KBM-7 (cell line): ENCODE measurements around the gene NDUFA7.
"Not testable (repeated sequence)": the region's sequence is repeated elsewhere in the genome, so short reads cannot be mapped to it uniquely, and the experiment has no call there.

Source experiments
- DNase-seq: peaks from one replicate; pipeline ENCODE4 v3.0.0-alpha.2; 2015
- in situ Hi-C: fragments of 300-500 bp; cut with MboI; formaldehyde crosslinking; loops from 2 replicates; pipeline ENCODE4 v1.14.3; 2020; ENCODE audit warnings: low sequenced_read_pairs, low pct_unique_long_range_greater_than_20kb, mixed read lengths

The NDUFA7 gene

DNA sequence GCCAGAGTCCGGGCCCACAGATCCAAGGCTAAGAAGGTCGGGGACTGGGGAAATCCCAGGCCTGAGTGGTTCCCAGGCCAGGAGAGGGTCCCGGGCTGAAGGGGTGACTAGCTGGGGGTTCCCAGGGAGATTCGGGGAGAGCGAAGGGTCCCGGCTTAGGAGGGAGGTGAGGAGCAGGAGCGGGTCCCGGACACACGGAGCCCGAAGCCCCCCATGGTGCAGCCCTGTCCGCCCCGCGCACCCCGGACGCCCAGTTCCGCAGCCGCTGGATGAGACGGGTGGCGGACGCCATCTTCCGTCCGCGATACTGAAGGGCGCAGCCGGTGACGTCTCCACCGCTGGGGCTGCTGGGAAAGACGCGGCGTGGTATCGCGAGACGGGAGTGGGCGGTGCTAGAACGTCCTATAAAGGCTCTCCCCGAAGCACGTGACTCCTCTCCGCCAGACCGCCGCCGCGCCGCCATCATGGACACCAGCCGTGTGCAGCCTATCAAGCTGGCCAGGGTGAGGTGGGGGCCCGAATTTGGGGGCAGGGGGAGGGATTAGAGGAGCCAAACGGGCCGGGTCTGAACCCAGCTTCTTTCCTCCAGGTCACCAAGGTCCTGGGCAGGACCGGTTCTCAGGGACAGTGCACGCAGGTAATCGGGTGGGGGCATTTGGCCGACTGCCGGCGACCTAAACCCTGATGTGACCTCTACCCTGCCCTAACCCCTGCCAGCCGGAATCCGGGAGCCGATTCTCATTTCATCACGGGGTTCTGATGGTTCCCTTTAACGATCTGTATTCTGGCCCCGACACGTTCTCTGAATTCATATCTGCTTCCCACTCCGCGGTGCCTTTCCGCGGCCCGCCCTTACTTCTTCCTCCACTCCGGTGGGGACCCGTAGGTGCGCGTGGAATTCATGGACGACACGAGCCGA, at the start of gene NDUFA7, which contains the start of gene RPS28:
Gene NDUFA7, minus strand, starts transcription at position 309 of the 919 bp plus-strand sequence. Its CDS starts 17 bp downstream, at position 292.
Gene RPS28, plus strand, starts transcription at position 430 of the 919 bp plus-strand sequence. Its CDS starts 35 bp downstream, at position 465.
- in situ Hi-C loops: no loop called here
- peak; percentile 98 for DNase-seq

DNA sequence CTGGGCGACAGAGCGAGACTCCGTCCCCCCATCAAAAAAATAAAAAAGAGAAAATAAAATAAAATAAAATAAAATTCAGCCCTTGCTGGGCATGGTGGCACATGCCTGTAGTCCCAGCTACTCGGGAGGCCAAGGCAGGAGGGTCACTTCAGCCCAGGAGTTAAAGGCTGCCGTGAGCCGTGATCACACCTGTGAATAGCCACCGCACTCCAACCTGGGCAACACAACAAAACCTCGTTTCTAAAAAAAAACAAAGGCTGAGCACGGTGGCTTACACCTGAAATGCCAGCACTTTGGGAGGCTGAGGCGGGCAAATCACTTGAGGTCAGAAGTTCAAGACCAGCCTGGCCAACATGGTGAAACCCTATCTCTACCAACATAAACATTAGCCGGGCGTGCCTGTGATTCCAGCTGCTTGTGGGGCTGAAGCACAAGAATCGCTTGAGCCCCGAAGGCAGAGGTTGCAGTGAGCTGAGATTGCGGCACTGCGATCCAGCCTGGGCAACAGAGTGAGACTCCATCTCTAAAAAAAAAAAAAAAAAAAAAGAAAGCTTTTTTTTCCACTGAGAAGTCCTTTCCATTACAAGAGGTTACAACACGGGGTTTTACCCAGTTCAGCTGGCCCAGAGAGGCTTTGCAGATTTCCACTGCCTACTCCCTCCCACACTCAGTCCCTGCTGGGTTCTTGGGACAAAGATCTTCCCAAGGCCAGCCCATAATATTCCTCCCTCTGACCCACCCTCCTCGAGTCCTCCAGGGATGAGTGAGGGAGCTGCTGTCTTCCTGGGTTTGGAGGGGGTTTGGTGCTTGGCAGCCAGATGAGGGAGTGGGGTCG, 49.2 kb upstream of the NDUFA7 start:
- in situ Hi-C loops: no loop called here
- no peak for DNase-seq

DNA sequence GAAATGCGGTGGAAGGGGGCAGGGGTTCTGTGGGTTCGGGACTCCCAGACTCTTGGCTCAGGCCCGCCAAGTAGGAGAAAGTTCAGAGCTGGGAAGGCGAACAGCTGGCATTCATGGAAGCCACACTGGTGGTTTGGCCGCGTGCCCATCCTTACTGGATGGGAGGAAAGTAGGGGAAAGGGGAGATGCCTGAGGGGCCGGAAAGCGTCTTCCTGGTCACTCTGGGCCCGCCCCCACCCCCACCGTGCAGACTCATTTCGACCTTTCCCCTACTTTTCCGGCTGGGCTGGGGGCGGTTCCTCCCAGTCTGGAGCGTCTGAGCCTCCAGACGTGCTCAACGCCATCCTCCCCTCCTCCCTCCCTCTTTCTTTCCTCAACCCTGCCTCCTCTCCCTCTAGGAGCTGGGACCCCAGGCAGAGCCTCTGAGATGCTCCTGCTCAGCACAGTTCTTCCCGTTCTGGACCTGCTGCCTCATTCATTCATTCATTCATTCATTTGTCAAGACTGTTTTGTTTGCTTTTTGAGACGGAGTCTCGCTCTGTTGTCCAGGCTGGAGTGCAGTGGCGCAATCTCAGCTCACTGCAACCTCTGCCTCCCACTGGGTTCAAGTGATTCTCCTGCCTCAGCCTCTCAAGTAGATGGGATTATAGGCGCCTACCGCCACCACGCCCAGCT, 46.3 kb upstream of the NDUFA7 start:
- in situ Hi-C loops: no loop called here
- DNase-seq: peak; percentile 55

DNA sequence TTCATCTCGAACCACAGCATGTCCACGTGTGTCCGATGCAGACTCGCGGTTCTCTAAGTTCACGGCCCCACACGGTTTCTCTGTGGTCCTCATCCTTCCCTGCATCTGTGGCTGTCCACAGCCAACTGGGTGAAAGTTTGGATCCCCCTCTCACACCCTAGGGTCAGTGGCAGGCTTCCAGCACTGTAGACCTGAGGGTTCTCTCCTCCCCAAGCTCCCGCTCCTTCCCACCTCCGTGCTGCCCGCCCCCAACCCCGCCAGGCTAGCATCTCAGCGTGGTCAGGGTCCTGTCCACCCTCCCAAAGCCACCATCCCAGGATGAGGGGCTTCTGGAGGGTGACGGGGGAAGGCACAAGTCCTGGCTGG, 45.8 kb upstream of the NDUFA7 start:
- no peak for DNase-seq
- in situ Hi-C loops: no loop called here

DNA sequence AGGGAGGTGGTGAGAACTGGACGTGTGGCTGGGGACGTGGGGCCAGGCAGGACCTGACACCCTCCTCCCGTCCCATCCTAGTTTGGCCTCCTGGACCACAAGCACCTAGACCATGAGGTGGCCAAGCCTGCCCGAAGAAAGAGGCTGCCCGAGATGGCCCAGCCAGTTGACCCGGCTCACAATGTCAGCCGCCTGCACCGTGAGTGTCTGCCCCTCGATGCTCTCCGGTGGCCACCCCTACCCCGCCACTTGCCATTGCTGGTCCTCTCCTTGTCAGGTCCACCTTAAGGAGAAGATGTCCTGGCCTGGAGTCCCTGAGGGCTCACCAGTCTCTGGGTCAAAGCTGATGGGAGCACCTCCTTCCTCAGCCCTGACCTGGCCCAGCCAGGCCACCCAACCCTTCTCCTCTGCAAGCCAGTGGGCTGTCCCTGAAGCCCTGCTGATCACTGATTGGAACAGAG, 45.0 kb upstream of the NDUFA7 start:
- in situ Hi-C loops: no loop called here
- no peak for DNase-seq

DNA sequence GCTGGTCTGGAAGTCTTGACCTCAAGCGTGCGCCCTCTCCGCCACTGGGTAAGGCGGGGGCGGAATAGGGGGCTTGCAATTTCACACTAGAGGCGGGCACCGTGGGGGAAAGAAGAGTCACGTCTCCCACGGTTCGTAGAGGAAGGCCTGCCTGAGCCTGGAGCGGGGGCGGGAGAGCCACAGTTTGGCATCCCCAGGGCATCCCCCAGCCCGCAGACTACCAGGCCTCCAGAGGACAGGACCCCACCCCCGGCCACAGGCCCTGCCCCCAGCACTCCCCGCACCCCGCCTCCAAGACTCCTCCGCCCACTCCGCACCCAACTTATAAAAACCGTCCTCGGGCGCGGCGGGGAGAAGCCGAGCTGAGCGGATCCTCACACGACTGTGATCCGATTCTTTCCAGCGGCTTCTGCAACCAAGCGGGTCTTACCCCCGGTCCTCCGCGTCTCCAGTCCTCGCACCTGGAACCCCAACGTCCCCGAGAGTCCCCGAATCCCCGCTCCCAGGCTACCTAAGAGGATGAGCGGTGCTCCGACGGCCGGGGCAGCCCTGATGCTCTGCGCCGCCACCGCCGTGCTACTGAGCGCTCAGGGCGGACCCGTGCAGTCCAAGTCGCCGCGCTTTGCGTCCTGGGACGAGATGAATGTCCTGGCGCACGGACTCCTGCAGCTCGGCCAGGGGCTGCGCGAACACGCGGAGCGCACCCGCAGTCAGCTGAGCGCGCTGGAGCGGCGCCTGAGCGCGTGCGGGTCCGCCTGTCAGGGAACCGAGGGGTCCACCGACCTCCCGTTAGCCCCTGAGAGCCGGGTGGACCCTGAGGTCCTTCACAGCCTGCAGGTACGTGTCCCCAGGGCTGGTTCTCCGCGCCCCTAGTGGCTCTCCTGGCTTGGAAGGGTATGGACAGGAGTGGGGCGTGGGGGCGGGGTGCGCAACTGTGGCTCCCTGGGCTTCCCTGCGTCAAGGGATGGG, 42.9 kb upstream of the NDUFA7 start, which contains the start of gene ANGPTL4:
Gene ANGPTL4, plus strand, starts transcription at position 353 of the 969 bp plus-strand sequence. Its CDS starts 167 bp downstream, at position 520.
- in situ Hi-C loops: no loop called here
- DNase-seq: peak; percentile 37

DNA sequence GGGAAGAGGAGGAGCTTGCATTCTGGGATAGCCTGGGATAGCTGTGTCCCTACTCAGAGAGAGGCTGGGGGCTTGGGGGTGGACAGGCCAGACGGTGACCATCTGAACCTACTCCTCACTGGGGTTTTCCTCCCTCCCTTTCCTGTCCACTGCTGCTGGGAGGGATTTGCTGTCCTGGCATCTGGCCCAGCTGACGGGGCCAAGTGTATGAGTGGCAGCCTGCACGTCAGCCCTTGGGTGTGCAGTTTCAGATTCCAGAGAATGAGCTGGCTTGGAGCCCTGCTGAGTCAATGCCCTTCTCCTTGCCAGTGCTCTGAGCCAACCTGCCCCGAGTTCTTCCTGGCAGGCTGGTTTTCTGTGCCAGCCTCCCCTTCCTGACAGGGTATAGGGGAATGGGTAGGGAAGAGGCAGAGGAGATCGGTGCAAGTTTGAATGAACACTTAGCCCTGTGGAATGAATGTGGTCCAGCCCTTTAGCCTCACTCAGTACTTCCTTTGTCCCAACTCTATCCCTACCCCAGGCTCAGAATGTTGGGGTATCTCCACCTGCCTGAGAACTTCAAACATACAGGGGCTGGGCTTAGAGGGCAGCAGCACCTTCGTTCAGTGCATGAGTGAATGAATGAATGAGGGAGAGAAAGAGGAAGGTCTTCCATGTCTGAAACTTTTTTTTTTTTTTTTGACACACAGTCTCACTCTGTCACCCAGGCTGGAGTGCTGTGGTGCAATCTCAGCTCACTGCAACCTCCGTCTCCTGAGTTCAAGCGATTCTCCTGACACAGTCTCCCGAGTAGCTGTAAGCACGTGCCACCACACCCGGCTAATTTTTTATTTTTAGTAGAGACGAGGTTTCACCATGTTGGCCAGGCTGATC, 41.0 kb upstream of the NDUFA7 start:
- DNase-seq: peak; percentile 16
- in situ Hi-C loops: no loop called here

DNA sequence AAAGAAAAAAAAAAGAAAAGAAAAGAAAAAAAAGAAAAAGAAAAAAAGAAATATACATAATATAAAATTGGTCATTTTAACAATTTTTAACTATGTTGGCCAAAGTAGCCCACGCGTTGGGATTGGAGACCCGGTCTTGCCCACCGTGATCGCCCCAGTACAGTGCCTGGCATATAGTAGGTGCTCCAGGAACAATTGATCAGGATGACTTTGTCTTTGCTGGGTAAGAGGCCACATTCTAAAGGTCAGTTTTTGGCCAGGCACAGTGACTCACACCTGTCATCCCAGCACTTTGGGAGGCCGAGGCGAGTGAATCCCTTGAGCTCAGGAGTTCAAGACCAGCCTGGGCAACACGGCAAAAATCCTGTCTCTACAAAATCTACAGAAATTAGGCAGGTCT, 39.0 kb upstream of the NDUFA7 start:
- in situ Hi-C loops: no loop called here
- no peak for DNase-seq

DNA sequence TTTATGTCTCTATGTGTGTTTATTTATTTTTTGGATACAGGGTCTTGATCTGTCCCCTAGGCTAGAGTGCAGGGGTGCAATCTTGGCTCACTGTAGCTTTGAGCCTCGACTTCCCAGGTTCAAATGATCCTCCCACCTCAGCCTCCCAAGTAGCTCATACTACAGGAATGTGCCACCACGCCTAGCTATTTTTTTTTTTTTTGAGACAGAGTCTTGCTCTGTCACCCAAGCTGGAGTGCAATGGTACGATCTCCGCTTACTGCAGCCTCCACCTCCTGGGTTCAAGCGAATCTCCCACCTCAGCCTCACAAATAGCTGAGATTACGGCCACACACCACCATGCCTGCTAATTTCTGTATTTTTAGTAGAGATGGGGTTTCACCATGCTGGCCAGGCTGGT, 37.8 kb upstream of the NDUFA7 start:
- DNase-seq: no peak
- in situ Hi-C loops: no loop called here

DNA sequence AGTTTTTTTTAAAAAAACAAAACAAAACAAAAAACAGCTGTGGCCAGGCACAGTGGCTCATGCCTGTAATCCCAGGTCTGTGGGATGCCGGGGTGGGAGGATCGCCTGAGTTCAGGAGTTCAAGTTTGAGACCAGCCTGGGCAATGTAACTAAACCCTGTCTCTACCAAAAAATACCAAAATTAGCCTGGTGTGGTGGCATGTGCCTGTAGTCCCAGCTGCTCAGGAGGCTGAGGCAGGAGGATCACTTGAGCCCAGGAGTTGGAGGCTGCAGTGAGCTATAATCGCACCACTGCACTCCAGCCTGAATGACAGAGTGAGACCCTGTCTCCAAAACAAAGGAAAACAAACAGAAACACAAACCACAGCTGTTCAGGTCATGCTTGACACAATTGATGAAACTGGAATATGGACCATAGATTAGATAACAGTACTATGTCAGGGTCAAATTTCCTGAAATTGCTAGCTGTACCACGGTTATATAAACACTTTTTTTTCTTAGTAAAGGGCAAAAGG, 35.9 kb upstream of the NDUFA7 start:
- in situ Hi-C loops: no loop called here
- no peak for DNase-seq

DNA sequence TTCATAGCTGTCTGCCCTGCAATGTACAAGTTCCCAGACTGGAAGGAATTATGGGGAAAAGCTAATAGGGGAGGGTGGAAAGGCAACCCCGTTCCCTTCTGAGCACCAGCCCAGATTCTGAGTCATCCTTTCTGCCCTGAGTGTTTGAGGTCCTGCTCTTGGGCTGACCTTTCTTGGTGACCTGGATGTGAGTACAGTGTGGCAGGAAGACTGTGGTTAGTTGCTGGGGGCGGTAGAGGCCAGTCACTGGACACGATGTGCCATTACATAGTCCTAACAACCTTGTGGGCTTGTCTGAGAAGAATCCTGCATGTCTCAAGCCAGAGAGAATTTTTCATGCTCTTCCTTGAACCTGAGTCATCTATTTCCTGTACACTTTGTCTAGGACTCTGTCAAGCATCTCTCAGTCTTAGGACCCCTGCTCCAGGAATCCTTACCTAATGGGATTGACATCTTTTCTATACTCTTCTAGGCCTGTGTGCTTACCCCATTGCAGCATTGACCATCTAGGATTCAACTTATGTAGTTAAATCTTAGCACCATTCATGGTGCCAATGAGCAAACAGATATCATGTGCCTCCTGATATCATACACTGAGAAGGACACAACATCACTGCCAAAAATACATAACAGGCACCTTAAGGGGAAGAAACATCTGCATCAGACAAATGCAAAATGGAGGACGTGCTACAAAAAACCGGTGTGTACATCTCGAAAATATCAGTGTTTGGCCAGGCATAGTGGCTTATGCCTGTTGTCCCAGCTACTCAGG, 34.6 kb upstream of the NDUFA7 start:
- in situ Hi-C loops: no loop called here
- no peak for DNase-seq

DNA sequence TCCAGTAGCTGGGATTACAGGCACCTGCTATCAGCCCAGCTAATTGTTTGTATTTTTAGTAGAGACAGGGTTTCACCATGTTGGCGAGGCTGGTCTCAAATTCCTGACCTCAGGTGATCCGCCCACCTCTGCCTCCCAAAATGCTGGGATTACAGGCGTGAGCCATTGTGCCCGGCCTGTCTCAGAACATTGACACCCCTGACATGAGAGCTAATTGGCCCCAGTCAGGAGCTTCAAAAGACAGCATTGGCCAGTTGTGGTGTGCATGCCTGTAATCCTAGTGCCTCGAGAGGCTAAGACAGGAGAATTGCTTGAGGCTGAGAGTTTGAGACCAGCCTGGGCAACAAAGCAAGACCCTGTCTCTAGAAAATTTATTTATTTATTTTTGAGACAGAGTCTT, 31.7 kb upstream of the NDUFA7 start:
- in situ Hi-C loops, DNase-seq: not testable (repeated sequence)

DNA sequence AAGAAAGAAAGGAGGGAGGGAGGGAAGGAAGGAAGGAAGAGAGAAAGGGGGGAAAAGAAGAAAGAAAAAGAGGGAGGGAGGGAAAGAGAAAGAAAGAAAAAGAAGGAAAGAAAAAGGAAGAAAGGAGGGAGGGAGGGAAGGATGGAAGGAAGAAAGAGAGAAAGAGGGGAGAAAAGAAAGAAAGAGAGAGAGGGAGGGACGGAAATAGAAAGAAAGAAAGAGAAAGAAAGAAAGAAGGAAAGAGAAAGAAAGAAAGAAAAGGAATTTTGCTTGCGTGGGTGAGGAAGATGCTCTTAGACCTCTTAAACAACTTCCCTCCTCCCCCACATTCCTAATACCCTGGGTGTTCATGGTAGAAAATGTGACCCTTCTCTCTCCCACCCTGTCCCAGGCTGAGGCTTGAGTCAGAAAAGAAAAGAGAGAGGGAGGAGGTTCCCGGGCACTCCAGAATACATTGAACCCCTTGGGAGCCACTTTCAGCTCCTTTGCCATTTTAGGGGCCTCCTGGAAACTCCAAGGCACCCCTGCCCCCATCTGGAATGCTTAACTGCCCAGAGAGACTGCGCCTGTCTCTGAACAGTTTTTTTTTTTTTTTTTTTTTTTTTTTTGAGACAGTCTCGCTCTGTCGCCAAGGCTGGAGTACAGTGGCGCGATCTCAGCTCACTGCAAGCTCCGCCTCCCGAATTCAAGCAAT, 31.1 kb upstream of the NDUFA7 start:
- DNase-seq: no peak
- in situ Hi-C loops: no loop called here

DNA sequence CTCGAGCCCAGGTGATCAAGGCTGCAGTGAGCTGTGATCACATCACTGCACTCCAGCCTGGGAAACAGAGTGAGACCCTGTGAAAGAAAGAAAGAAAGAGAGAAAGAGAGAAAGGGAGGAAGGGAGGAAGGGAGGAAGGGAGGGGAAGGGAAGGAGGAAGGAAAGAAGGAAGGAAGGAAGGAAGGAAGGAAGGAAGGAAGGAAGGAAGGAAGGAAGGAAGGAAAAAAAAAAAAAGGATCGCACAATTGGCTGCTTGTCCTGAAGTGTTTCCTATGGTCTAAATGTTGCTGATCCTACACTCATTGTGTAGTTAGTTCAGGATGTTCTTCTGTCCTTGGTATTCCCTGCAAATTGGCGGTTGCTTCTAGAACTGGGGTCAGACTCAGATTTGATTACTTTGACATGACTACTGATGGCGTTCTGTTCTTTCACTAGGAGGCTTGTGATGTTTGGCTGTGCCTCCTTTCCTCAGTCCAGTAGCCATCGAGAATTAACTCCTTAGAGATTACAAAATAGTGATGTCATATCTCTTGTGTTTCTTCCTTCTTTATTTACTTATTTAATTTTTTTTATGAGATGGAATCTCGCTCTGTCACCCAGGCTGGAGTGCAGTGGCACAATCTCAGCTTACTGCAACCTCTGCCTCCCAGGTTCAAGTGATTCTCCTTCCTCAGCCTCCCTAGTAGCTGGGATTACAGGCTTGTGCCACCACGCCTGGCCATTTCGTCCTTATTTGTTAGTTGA, 28.6 kb upstream of the NDUFA7 start:
- DNase-seq, in situ Hi-C loops: not testable (repeated sequence)

DNA sequence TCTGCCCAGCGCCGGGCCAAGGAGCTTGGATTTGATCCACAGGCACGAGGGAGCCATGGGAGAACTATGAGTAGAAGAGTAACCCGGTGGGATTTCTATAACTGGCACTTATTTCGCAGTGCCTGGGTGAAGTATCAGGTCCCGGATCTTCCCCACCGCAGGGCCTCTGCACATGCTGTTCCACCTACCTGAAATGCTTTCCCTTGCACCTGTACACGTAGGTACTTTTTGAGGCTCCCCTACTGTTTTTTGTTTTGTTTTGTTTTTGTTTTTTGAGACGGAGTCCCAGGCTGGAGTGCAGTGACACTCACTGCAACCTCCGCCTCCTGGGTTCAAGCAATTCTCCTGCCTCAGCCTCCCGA, 22.3 kb upstream of the NDUFA7 start:
- in situ Hi-C loops: no loop called here
- no peak for DNase-seq
